ENCODE data around the gene ARHGAP8.
"Not testable (repeated sequence)": the region's sequence is repeated elsewhere in the genome, so short reads cannot be mapped to it uniquely, and the experiment has no call there.

DNA sequence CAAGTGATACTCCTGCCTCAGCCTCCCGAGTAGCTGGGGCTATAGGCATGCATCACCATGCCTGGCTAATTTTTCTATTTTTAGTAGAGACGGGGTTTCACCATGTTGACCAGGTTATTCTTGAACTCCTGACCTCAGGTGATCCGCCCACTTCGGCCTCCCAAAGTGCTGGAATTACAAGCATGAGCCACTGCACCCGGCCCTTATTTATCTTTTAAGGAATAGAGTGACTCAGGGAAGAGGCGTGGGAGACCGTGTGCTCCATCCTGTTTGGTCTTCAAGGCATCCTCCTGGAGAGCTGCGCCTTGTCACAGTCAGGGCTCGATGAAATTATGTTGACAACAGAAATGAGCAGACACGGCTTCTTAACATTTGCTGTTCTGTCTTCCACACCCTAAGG lies 12.7 kb upstream of the ARHGAP8 start:
- not testable (repeated sequence) for TF ChIP-seq POLR2AphosphoS5 (IDR thresholded peaks at IDR 0.05; ENCODE audit: low read depth); EZH2 (IDR thresholded peaks at IDR 0.05; ENCODE audit: low read depth, unreplicated experiment); CREB1 (CRISPR knock-in tag; IDR thresholded peaks at IDR 0.05; ENCODE audit: low read depth)
